ENCODE results near the gene CDON.

DNA sequence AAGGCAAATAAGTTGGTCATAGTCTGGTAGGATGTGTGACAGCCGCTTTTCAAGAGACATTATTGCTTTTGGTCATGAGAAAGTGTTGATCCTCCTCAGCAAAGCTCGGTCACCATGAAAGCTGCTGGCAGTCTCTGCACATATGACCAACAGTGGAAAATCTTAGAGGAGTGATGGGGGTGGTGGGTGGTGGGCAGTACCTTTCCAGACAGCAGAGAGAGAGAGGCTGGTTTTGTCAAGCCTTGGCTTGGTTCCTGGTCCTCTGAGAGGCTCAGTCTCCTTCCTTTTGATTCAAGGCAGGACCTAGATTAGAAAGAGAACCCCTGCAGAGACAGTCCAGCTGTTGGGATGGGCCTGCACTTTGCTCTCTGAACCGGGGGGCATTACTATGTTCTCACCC is 136.9 kb downstream of the CDON start:
- no peak for TF ChIP-seq EP300 (IDR thresholded peaks at IDR 0.05)
- TF ChIP-seq POLR2A (IDR thresholded peaks at IDR 0.05) = no peak
- TF ChIP-seq, protein P1, sequence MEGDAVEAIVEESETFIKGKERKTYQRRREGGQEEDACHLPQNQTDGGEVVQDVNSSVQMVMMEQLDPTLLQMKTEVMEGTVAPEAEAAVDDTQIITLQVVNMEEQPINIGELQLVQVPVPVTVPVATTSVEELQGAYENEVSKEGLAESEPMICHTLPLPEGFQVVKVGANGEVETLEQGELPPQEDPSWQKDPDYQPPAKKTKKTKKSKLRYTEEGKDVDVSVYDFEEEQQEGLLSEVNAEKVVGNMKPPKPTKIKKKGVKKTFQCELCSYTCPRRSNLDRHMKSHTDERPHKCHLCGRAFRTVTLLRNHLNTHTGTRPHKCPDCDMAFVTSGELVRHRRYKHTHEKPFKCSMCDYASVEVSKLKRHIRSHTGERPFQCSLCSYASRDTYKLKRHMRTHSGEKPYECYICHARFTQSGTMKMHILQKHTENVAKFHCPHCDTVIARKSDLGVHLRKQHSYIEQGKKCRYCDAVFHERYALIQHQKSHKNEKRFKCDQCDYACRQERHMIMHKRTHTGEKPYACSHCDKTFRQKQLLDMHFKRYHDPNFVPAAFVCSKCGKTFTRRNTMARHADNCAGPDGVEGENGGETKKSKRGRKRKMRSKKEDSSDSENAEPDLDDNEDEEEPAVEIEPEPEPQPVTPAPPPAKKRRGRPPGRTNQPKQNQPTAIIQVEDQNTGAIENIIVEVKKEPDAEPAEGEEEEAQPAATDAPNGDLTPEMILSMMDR (IDR thresholded peaks at IDR 0.05) = no peak
